Endothelial cell of umbilical vein (primary cell): ENCODE results near the gene MPIG6B. TPM values are rescaled to one million over a fixed set of nuclear protein-coding genes. Genes with fewer than 3 reads are reported as not detected.

Source experiments
- BruUV-seq: library from RNA; stranded (reverse); fragments of 400-500 nt; replicated peaks from 2 replicates; lab custom pipeline; 2021; lab: Mats Ljungman, UMichigan
- CTCF ChIA-PET: fragments of 300-600, 350-600 bp; sonication (Branson Sonifier 250); formaldehyde crosslinking; loops from one replicate; lab custom pipeline; 2021; ENCODE audit warnings: antibody characterized with exemption, inconsistent platforms; lab: Charles Lee
- POLR2A ChIA-PET: fragments of 300-600, 350-600 bp; sonication (Branson Sonifier 250); formaldehyde crosslinking; loops from one replicate; lab custom pipeline; 2021; ENCODE audit warnings: antibody characterized with exemption, inconsistent platforms; lab: Charles Lee
- DNase-seq: peaks from one replicate; pipeline ENCODE4 v3.0.0-alpha.2; 2011; ENCODE audit warnings: low read depth, low spot score
- FAIRE-seq: peaks from 2 replicates; lab custom pipeline; 2011; peaks lifted over from hg19 to GRCh38; lab: Jason Lieb, UNC
- H2AFZ ChIP-seq: 2 replicates; pipeline ENCODE4 v1.6.0; 2012; ENCODE audit warnings: low read depth, low read length, control low read depth, inconsistent platforms
- H3K27ac ChIP-seq: 2 replicates; pipeline ENCODE4 v1.5.1; 2011; ENCODE audit warnings: low read depth, mild to moderate bottlenecking, control low read depth, low read length, moderate library complexity; ENCODE audit not compliant: insufficient read depth
- H3K27me3 ChIP-seq, 2 experiments: 2 replicates each; pipeline versions ENCODE4 v1.6.0 to v1.6.1; 2011; ENCODE audit warnings: low read length in 2 of 2, mixed read lengths in 1 of 2; ENCODE audit not compliant: control insufficient read depth in 2 of 2, insufficient read depth in 2 of 2
- H3K36me3 ChIP-seq, 2 experiments: 2 replicates in 1 of 2; 3 replicates in 1 of 2; pipeline ENCODE4 v1.5.1; 2011; ENCODE audit warnings: low read length in 2 of 2, mild to moderate bottlenecking in 1 of 2, moderate library complexity in 1 of 2; ENCODE audit not compliant: control insufficient read depth in 2 of 2, insufficient read depth in 2 of 2; ENCODE audit errors: extremely low read depth in 1 of 2
- H3K4me1 ChIP-seq: 3 replicates; pipeline ENCODE4 v1.5.1; 2011; ENCODE audit warnings: mild to moderate bottlenecking, low read length; ENCODE audit not compliant: control insufficient read depth, insufficient read depth; ENCODE audit errors: extremely low read depth
- H3K4me2 ChIP-seq: 2 replicates; pipeline ENCODE4 v1.6.1; 2011; ENCODE audit warnings: low read length, control low read depth, mixed read lengths; ENCODE audit not compliant: insufficient read depth
- H3K4me3 ChIP-seq, 3 experiments: fragments of 200-600 bp in 1 of 3; sonication (generic), shearing (Covaris generic) in 1 of 3; replicated peaks in 1 of 3; 2 replicates each; pipeline ENCODE4 v1.5.1; 2011 to 2016; ENCODE audit warnings: control low read depth in 3 of 3, low read length in 3 of 3, mild to moderate bottlenecking in 2 of 3, inconsistent platforms in 1 of 3, low read depth in 1 of 3, moderate library complexity in 1 of 3; ENCODE audit not compliant: insufficient read depth in 1 of 3
- H3K79me2 ChIP-seq: 2 replicates; pipeline ENCODE4 v1.6.0; 2012; ENCODE audit warnings: low read length, inconsistent platforms; ENCODE audit not compliant: control insufficient read depth, insufficient read depth
- H3K9ac ChIP-seq: replicated peaks from 2 replicates; pipeline ENCODE3; 2011; ENCODE audit warnings: low read length, control low read depth; ENCODE audit not compliant: insufficient read depth; ENCODE audit errors: extremely low read depth
- H3K9me1 ChIP-seq: replicated peaks from 3 replicates; pipeline ENCODE4 v1.6.0; 2011; ENCODE audit warnings: mild to moderate bottlenecking, low read length; ENCODE audit not compliant: control insufficient read depth, insufficient read depth; ENCODE audit errors: extremely low read depth
- H3K9me3 ChIP-seq: replicated peaks from 2 replicates; pipeline ENCODE4 v1.5.1; 2012; ENCODE audit warnings: low read length, inconsistent platforms; ENCODE audit not compliant: control insufficient read depth, insufficient read depth
- H4K20me1 ChIP-seq: replicated peaks from 2 replicates; pipeline ENCODE3; 2011; ENCODE audit warnings: mild to moderate bottlenecking, low read length; ENCODE audit not compliant: control insufficient read depth, insufficient read depth; ENCODE audit errors: extremely low read depth
- CTCF ChIP-seq, 2 donors: IDR thresholded peaks; 1 replicate in 1 of 2; 2 replicates in 1 of 2; pipeline ENCODE4 v1.5.1; 2011; ENCODE audit warnings: low read length in 2 of 2, mild to moderate bottlenecking in 2 of 2, moderate library complexity in 2 of 2, control low read depth in 1 of 2, inconsistent platforms in 1 of 2, low read depth in 1 of 2; ENCODE audit not compliant: insufficient read depth in 1 of 2; ENCODE audit errors: extremely low read depth in 1 of 2
- EZH2 ChIP-seq: IDR thresholded peaks from 2 replicates; pipeline ENCODE4 v1.6.1; 2012; ENCODE audit warnings: borderline replicate concordance, low read depth, mild to moderate bottlenecking, moderate library complexity, low read length, inconsistent platforms; ENCODE audit not compliant: severe bottlenecking
- FOS ChIP-seq: IDR thresholded peaks from 2 replicates; pipeline ENCODE4 v1.6.1; 2011; ENCODE audit warnings: mild to moderate bottlenecking, low read length, moderate library complexity, borderline replicate concordance; ENCODE audit not compliant: insufficient read depth
- POLR2A ChIP-seq: IDR thresholded peaks from 2 replicates; pipeline ENCODE4 v1.6.1; 2012; ENCODE audit warnings: low read depth, mild to moderate bottlenecking, control low read depth, low read length
- POLR2AphosphoS5 ChIP-seq: IDR thresholded peaks from 2 replicates; pipeline ENCODE4 v1.6.1; 2012; ENCODE audit warnings: low read depth, mild to moderate bottlenecking, control low read depth, low read length, moderate library complexity; ENCODE audit not compliant: insufficient read depth
- dilution Hi-C: fragments of 300-500 bp; cut with MboI; formaldehyde crosslinking; loops from one replicate; pipeline ENCODE4 v1.15.0; 2019; ENCODE audit warnings: low sequenced_read_pairs; ENCODE audit not compliant: extremely low pct_ligation_motif_present
- intact Hi-C: fragments of 100-400 bp; cut with micrococcal nuclease; formaldehyde crosslinking; loops from one replicate; pipeline ENCODE4 v1.10.0; 2022
- polyA plus RNA-seq, 4 experiments: library from polyadenylated mRNA; depleted of rRNA in 3 of 4; stranded (reverse) in 3 of 4; unstranded in 1 of 4; fragments of >200 nt; gene quantifications; 2 replicates each; pipeline versions ENCODE4 v1.2.1 to v1.2.3, GENCODE V29; 2011 to 2012; ENCODE audit warnings: missing spikeins in 1 of 4
- total RNA-seq: library from RNA; stranded (reverse); gene quantifications from 2 replicates; pipeline ENCODE4 v1.2.3, GENCODE V29; 2021

The MPIG6B gene
- total and polyA plus RNA-seq, 2 donors (not counting 3 experiments of a cell fraction or from before 2014, with no cell fraction given): not detected

GRCh38 chr6:31681135-31681671, 42.0 kb upstream of the MPIG6B start:
- peak; percentile 26 for DNase-seq
- H3K27ac ChIP-seq: peak overlapping the region; percentile 18
- peaks cover 8% of the 10 kb centered on the region for H3K4me1 ChIP-seq
- no peaks in the 10 kb centered on the region for H4K20me1 ChIP-seq
- no peak for TF ChIP-seq FOS
- peak; percentile 54 for TF ChIP-seq POLR2AphosphoS5
- TF ChIP-seq POLR2A: peak; percentile 68
- no peak for TF ChIP-seq EZH2
- peak in 1 of 2 donors; percentile 31 for TF ChIP-seq CTCF (IDR thresholded peaks at IDR 0.05; ENCODE audit: extremely low read depth in 1 of 2, insufficient read depth in 1 of 2, low read depth in 1 of 2, low read length in 2 of 2)
- no peak for FAIRE-seq
- H3K79me2 ChIP-seq: no peaks in the 10 kb centered on the region
- ChIA-PET POLR2A (interaction anchor here (0.6 kb wide), 1 partner anchor 56 kb away, joined by 3 read pairs; no protein-coding TSS in a partner anchor), CTCF (interaction anchor here (0.6 to 3.5 kb wide), 15 partner anchors 8 to 271 kb away, joined by 3 to 44 read pairs (median 6); partner anchors contain the start of genes ABHD16A, DDAH2, HSPA1B and MSH5)
- peak overlapping the region; percentile 65 for H3K4me2 ChIP-seq
- H3K4me3 ChIP-seq: peak overlapping the region; percentile 18 to 59 (median 47)
- intact Hi-C loops: loop anchor here (1.0 to 2.0 kb wide), 3 partner anchors 14 to 208 kb away; partner anchors contain the start of genes ABHD16A and CSNK2B
- peaks cover 0 to under 1% of the 10 kb centered on the region in 2 experiments for H3K36me3 ChIP-seq
- peak overlapping the region; percentile 94 for H2AFZ ChIP-seq
- dilution Hi-C loops: no loop called here
- no peaks in the 10 kb centered on the region for H3K9me1 ChIP-seq
- peak overlapping the region; percentile 30 for H3K9ac ChIP-seq
- no peaks in the 10 kb centered on the region for H3K27me3 ChIP-seq
- BruUV-seq: TSS peak; percentile 57
- H3K9me3 ChIP-seq: no peaks in the 10 kb centered on the region
